ENCODE measurements around the gene ERCC6L2. TPM values are rescaled to one million over a fixed set of nuclear protein-coding genes. Genes with fewer than 3 reads are reported as not detected.

ERCC6L2 gene
- total and polyA plus RNA-seq, 10 of the 15 experiments (the other 5 are each of a cell fraction or from before 2014, with no cell fraction given) = 8.1 to 45.0 (median 22.6) TPM

GRCh38 chr9:95989297-95989696, 113.8 kb downstream of the ERCC6L2 start:
- BruUV-seq (replicated peaks) = no TSS peak
- TF ChIP-seq NBN (IDR thresholded peaks at IDR 0.05) = no peak
- no peak for TF ChIP-seq DPF2 (IDR thresholded peaks at IDR 0.05)
- no peak for TF ChIP-seq ATF2 (IDR thresholded peaks at IDR 0.05; ENCODE audit: low read length)
- TF ChIP-seq NR2C2 (IDR thresholded peaks at IDR 0.05; ENCODE audit: borderline replicate concordance, control insufficient read depth, insufficient read length, low read depth) = no peak
- no peak for TF ChIP-seq RCOR1 (conservative IDR thresholded peaks at IDR 0.05; ENCODE audit: low read depth, low read length)
- TF ChIP-seq CBFB (IDR thresholded peaks at IDR 0.05; ENCODE audit: low read depth) = no peak
- no peak for TF ChIP-seq HDAC6 (IDR thresholded peaks at IDR 0.05; ENCODE audit: unreplicated experiment)
- TF ChIP-seq WRNIP1 (IDR thresholded peaks at IDR 0.05; ENCODE audit: borderline replicate concordance, low read depth, low read length) = no peak
- TF ChIP-seq ESRRA (IDR thresholded peaks at IDR 0.05; ENCODE audit: low read length) = no peak
- no peak for TF ChIP-seq SP1 (IDR thresholded peaks at IDR 0.05; ENCODE audit: low read depth, low read length)
- no peak for TF ChIP-seq ZBTB11 (CRISPR knock-in tag; IDR thresholded peaks at IDR 0.05)
- no peak for TF ChIP-seq NR2F1 (conservative IDR thresholded peaks at IDR 0.05)
- no peak for TF ChIP-seq BCL11A (IDR thresholded peaks at IDR 0.05; ENCODE audit: low read depth, low read length)
- TF ChIP-seq PAX5 (IDR thresholded peaks at IDR 0.05; ENCODE audit: borderline replicate concordance, low read depth, low read length) = no peak
- POLR2A ChIA-PET = no interaction called here

More at GRCh38 chr9:95989297-95989696, 113.8 kb downstream of the ERCC6L2 start:
- no peaks in the 10 kb centered on the region for H3K36me3 ChIP-seq (ENCODE audit: control insufficient read depth in 2 of 2, insufficient read depth in 2 of 2, low read length in 1 of 2)
- H2AFZ ChIP-seq (ENCODE audit: control insufficient read depth, low read depth, low read length) = no peak overlapping the region
- ATAC-seq = no peak
- 100% methylated on average over 1 of the region's 1 CpG for WGBS (ENCODE audit: insufficient coverage, insufficient replicate concordance, low lambda C conversion rate, missing lambda C conversion rate)
- H3K9ac ChIP-seq (ENCODE audit: control insufficient read depth, insufficient read depth, low read length) = no peak overlapping the region
- ChIA-PET SMC1A (ENCODE audit: uncharacterized antibody, unreplicated experiment) (no interaction called here), CTCF (interaction anchor here (0.7 kb wide), 1 partner anchor 10 kb away, joined by 3 read pairs; no protein-coding TSS in a partner anchor), RAD21 (ENCODE audit: unreplicated experiment) (no interaction called here)
- FAIRE-seq = no peak
- no peak overlapping the region for H3K4me2 ChIP-seq (ENCODE audit: control insufficient read depth, insufficient read depth)
- H3K27me3 ChIP-seq (replicated peaks in 1 of 2; ENCODE audit: control insufficient read depth in 2 of 2, insufficient read depth in 2 of 2, low read length in 1 of 2) = no peaks in the 10 kb centered on the region
- no peaks in the 10 kb centered on the region for H3K4me1 ChIP-seq (ENCODE audit: control insufficient read depth, insufficient read depth, low read length)
- no peak overlapping the region for H3K27ac ChIP-seq (ENCODE audit: control insufficient read depth, insufficient read depth)
- in situ Hi-C loops (cut with MboI) (no loop called here), intact Hi-C loops (cut with micrococcal nuclease; ENCODE audit: unreplicated experiment) (no loop called here)
- no peak overlapping the region for H3K4me3 ChIP-seq
- DNase-seq (ENCODE audit: low read depth, low spot score) = no peak
- H3K9me3 ChIP-seq (replicated peaks; ENCODE audit: control insufficient read depth, insufficient read depth, low read length) = no peaks in the 10 kb centered on the region; the same call in 2 of the 3 replicates
- no peaks in the 10 kb centered on the region for H3K79me2 ChIP-seq (ENCODE audit: control insufficient read depth, insufficient read depth, low read length)
- no peaks in the 10 kb centered on the region for H4K20me1 ChIP-seq (ENCODE audit: control insufficient read depth, insufficient read depth)

Data from GM12878 (cell line).